SK-N-MC (cell line): ENCODE measurements around the gene ICAM2.
"Not testable (repeated sequence)": the region's sequence is repeated elsewhere in the genome, so short reads cannot be mapped to it uniquely, and the experiment has no call there.

Experiments used
- DNase-seq: peaks from one replicate; pipeline ENCODE4 v3.0.0-alpha.2; 2011; ENCODE audit warnings: low read depth, low spot score
- H3K27ac ChIP-seq: fragments of 200-600 bp; sonication (generic); 2 replicates; pipeline ENCODE4 v1.5.1; 2016; ENCODE audit warnings: mixed run types
- H3K36me3 ChIP-seq: fragments of 200-600 bp; sonication (generic); 2 replicates; pipeline ENCODE4 v1.6.1; 2017; ENCODE audit warnings: antibody characterized with exemption, low read length, mixed read lengths; ENCODE audit not compliant: insufficient read depth
- H3K4me3 ChIP-seq: fragments of 200-600 bp; sonication (generic); 2 replicates; pipeline ENCODE4 v1.5.1; 2016
- H3K9ac ChIP-seq: fragments of 200-600 bp; sonication (generic); 2 replicates; pipeline ENCODE4 v1.8.0; 2017; ENCODE audit warnings: mixed run types, mixed read lengths; ENCODE audit not compliant: insufficient read length
- H3K9me3 ChIP-seq: fragments of 200-600 bp; sonication (generic); 2 replicates; pipeline ENCODE4 v1.6.1; 2017; ENCODE audit warnings: low read depth, mild to moderate bottlenecking, antibody characterized with exemption, low read length, moderate library complexity, mixed read lengths
- EZH2 ChIP-seq: fragments of 200-600 bp; sonication (generic); IDR thresholded peaks from one replicate; pipeline ENCODE4 v1.6.1; 2017; ENCODE audit warnings: antibody characterized with exemption
- FOXP2 ChIP-seq: optimal IDR thresholded peaks from 2 replicates; pipeline ENCODE3; 2011; ENCODE audit warnings: mild to moderate bottlenecking, moderate library complexity; ENCODE audit not compliant: insufficient read depth; ENCODE audit errors: extremely low read length, control extremely low read depth
- POLR2AphosphoS5 ChIP-seq: IDR thresholded peaks from 2 replicates; pipeline ENCODE4 v1.6.1; 2012; ENCODE audit warnings: mild to moderate bottlenecking, low read depth, low read length, borderline replicate concordance

Gene ICAM2

DNA sequence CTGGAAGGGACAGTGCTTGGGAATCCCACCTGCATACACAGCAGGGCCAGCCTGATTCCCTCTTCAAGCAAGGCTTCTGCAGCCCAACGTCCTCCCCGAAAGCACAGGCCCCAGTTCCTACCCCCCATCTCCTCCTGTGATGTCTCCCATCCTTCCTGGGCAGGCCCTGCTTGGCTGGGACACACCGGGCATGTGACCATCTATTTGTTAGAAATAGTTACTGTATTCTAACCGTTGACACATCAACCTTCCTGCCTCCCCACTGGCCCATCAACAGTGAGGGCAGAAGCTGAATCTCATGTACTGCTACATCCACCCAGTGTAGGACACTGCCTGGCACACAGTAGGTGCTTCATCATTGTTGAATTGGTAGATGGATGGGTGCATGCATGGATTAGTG is 11.6 kb downstream of the ICAM2 start:
- Histone ChIP-seq H3K27ac (no peak overlapping the region), H3K9ac (no peak overlapping the region), H3K36me3 (no peaks in the 10 kb centered on the region), H3K9me3 (no peaks in the 10 kb centered on the region), H3K4me3 (no peak overlapping the region)
- TF ChIP-seq POLR2AphosphoS5 (no peak), EZH2 (no peak), FOXP2 (no peak)
- DNase-seq, result no peak

DNA sequence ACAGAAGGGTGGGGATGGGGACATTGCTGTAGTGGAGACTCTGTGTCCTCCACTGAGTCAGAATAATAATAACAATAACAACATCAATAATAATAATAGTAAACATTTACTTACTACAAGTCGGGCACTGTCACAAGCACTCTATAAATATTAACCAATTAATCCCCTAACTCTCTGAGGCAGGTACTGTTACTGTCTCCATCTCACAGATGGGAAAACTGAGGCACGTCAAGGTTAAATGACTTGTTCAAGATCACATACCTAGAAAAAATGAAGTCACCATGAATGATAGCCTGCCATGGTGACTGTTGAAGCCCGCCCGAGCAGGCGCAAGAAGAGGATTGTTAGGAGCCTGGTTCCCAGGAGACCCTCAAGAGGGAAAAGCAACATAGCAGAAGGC is 12.1 kb downstream of the ICAM2 start:
- Histone ChIP-seq H3K4me3 (no peak overlapping the region), H3K27ac (no peak overlapping the region), H3K9ac (no peak overlapping the region), H3K9me3 (no peaks in the 10 kb centered on the region), H3K36me3 (no peaks in the 10 kb centered on the region)
- TF ChIP-seq POLR2AphosphoS5 (no peak), EZH2 (no peak), FOXP2 (no peak)
- no peak for DNase-seq

DNA sequence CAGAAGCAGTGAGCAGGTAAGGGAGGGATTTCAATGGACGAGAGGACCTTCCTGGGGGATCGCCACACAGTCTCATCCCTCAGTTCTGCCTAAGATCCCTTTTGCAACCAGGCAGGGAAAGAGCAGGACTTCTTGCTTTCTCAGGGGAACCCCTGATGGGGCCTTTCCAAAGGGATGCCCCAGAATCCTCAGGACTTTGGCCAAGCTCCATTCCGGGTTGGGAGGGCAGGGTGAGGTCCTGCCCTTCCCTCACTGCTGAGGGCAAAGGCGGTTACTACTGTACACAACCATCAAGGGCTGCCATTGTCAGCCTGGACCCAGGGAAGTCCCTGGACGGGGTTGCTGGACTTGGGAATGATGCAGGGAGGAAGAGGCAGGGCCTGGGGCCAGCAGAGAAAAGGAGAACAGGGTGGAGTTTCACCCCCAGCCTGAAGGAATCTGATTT is 12.6 kb downstream of the ICAM2 start:
- Histone ChIP-seq H3K9ac (no peak overlapping the region), H3K27ac (no peak overlapping the region), H3K9me3 (no peaks in the 10 kb centered on the region), H3K36me3 (no peaks in the 10 kb centered on the region), H3K4me3 (no peak overlapping the region)
- TF ChIP-seq EZH2 (no peak), POLR2AphosphoS5 (no peak), FOXP2 (no peak)
- DNase-seq, result no peak

DNA sequence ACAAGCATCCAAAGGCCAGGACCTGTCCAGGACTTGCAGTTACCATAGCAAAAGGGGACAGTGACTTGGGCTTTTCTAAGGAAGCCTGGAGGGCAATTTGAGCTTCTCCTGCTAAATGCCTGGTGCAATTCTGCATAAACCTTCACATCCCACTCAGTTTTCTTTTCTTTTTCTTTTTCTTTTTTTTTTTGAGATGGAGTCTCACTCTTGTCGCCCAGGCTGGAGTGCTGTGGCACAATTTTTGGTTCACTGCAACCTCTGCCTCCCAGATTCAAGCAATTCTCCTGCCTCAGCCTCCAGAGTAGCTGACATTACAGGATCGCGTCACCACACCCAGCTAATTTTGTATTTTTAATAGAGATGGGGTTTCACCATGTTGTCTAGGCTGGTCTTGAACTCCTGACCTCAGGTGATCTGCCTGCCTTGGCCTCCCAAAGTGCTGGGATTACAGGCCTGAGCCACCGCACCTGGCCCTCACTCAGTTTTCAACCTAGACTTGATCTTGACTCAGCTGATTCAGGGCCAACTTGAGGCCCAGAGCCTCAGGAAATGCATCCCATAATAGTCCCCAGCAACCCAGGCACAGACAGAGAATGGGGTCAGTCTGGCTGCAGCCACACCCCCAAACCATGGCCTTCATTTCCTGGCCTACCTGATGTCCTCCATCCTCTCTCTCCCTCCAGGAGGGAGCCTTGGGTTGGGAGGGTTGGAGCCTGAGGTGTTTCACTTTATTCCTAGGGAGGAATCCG is 13.2 kb downstream of the ICAM2 start:
- H3K9ac ChIP-seq, H3K4me3 ChIP-seq, H3K27ac ChIP-seq, H3K36me3 ChIP-seq, H3K9me3 ChIP-seq, DNase-seq: not testable (repeated sequence)

DNA sequence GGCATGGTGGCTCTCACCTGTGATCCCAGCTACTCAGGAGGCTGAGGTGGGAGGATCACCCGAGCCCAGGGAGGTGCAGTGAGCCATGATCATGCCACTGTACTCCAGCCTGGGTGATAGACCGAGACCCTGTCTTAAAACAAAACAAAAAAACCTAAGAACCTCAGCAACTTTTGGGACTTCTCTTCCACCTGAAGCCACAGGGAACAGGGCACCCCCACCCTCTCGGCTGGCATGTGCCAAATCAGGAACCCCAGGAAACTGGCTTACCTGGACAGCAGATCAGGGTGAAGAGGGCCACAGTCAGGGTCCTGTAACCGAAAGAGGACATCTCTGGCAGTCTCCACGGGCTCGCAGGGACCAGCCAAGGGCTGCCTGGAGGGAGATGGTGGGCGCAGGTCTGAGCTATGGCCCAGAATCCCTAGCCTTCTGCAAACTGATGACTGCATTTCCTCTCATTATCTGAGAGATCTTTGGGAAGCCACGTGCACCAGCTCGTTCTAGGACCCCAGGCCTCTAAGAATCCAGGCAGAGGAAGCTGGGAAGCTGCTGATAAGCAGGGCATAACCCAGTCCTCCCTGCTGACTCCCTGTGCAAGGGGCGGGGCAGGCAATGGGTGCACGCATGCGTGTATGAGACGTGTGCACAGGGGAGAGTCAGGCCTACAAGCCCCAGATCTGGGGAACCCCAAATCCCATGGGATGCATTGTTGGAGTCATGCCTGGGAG is 13.9 kb downstream of the ICAM2 start:
- Histone ChIP-seq H3K9me3 (no peaks in the 10 kb centered on the region), H3K36me3 (no peaks in the 10 kb centered on the region), H3K9ac (no peak overlapping the region), H3K4me3 (no peak overlapping the region), H3K27ac (no peak overlapping the region)
- TF ChIP-seq EZH2, result no peak
- TF ChIP-seq POLR2AphosphoS5, result no peak
- TF ChIP-seq FOXP2, result no peak
- DNase-seq, result no peak

DNA sequence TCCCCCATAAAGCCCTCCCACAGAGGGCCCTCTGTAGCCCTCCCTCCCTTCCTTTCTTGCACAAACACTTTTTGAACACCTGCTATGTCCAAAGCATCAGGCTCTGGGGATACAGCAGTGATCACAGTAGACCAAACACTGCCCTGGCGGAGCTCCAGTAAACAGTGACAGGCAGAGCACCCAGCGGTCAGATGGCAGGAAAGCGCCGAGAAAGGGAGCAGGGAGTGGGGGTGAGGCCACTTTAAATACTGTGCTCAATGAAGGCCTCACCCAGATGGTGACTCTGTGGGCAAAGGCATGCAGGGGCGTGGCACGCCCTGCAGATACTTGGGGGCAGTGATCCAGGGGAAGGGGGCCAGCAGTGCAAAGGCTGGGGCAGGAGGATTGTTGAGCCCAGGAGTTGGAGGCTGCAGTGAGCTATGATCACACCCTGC is 14.7 kb downstream of the ICAM2 start:
- TF ChIP-seq FOXP2 (no peak), POLR2AphosphoS5 (no peak), EZH2 (no peak)
- no peak overlapping the region for H3K4me3 ChIP-seq
- no peak overlapping the region for H3K27ac ChIP-seq
- H3K36me3 ChIP-seq, result no peaks in the 10 kb centered on the region
- no peak for DNase-seq
- no peaks in the 10 kb centered on the region for H3K9me3 ChIP-seq
- no peak overlapping the region for H3K9ac ChIP-seq

DNA sequence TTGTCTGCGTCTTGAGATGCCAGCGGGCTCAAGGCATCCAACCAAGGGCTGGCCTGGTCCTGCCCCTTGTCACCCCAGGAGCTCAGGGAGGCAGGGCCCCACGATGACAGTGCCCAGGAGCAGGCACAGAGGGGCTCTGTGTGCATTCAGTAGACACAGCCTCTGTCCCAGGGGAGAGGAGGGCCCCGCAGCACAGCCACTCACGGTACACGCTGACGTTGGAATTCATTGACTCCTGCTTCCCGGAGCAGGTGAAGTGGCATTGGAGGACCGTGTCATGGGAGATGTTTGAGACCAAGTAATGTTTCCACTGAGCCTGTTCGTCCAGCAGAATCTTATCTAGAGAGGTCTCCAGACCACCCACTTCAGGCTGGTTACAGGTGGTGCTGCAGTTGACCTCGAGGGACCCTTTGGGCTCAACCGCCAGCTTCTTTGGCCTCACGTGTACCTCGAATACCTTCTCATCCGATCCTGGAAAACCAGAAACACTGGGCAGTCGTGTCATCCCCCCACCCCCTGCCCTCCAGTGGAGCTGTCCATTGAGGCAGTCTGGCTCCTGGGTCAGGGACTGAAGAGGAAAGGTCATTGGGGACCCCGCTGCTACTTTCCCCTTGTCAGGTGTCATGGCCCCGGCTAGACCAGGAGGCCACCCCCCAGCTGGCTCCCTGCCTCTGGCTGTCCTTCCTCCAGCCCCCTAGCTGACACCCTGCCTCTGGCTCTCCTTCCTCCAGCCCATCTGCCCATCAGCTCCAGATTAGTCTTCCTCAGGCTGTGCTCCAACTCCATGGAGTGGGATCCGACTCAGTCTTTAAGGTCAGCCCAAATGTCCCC is 15.3 kb downstream of the ICAM2 start:
- no peak for DNase-seq
- H3K4me3 ChIP-seq, result no peak overlapping the region
- no peak overlapping the region for H3K27ac ChIP-seq
- no peaks in the 10 kb centered on the region for H3K36me3 ChIP-seq
- H3K9ac ChIP-seq, result no peak overlapping the region
- H3K9me3 ChIP-seq, result no peaks in the 10 kb centered on the region
- TF ChIP-seq EZH2, result no peak

DNA sequence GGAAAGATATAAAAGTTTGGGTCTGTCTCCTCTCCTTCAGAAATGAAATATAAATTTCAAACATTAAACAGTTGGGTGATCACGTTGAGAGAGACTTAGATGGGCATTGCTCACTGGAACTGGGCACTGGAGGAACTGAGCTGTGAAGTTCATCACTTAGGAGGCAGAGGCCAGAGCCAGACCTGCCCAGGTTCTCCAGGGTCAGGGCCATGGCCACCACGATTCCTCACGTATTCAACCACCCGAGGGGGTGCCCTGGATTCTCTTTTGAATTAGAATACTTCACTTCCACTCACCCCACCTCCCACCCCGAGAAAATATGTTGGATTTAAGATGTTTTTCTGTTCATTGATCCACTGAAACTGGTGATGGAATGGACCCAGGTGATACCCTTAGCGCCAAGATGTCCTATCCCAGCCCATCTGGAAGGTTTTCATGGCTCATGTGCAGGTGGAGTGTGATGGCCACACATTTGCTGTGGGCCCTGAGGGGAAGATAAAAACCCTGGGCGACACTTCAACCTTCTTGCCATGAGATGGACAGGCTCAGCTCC is 16.1 kb downstream of the ICAM2 start:
- H3K9ac ChIP-seq, result no peak overlapping the region
- DNase-seq, result no peak
- H3K4me3 ChIP-seq, result no peak overlapping the region
- H3K36me3 ChIP-seq, result no peaks in the 10 kb centered on the region
- H3K9me3 ChIP-seq, result no peaks in the 10 kb centered on the region
- no peak overlapping the region for H3K27ac ChIP-seq
- TF ChIP-seq FOXP2 (no peak), POLR2AphosphoS5 (no peak), EZH2 (no peak)
